ENCODE data around the gene IGFBP6. TPM values are rescaled to one million over a fixed set of nuclear protein-coding genes. Genes with fewer than 3 reads are reported as not detected.

Gene IGFBP6
- total RNA-seq, 1 experiment from 2014 or later, result 4.2 TPM

DNA sequence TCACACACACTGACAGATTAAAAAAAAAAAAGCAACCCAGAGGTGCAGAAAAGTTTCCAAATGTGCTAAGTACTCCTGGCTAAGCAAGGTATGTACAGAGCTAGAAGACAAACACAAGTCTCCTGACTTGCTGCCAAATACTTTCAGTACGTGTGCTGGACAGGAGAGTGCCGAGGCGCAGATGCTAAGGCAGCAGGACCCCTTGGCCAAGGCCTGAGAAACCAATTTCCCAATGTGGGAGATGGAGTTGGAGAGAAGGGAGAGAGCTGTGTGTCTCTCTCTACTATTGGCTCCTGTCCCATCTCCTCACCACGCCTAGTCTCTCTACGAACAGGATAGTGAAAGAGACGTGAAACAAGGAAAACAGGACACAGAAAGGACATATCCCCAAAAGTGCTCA, 23.6 kb upstream of the IGFBP6 start:
- Mint-ChIP-seq H3K27me3 (ENCODE audit: low read depth) (no peaks in the 10 kb centered on the region; the same call in 1 of the 2 replicates), H3K36me3 (ENCODE audit: insufficient read depth in 1 of 3, low read depth in 3 of 3) (peaks cover 12 to 40% (median 29%) of the 10 kb centered on the region in 3 experiments), H3K9me3 (no peaks in the 10 kb centered on the region), H3K27ac (no peak overlapping the region), H3K4me1 (peaks cover 37 to 42% of the 10 kb centered on the region in 2 experiments), H3K4me3 (no peak overlapping the region; a peak in 1 of 5 replicates)
- H3K27ac ChIP-seq (ENCODE audit: insufficient read length, low read depth, low read length), result no peak overlapping the region
- WGBS (ENCODE audit: extremely low coverage, insufficient read length, low lambda C conversion rate), result no CpG with 5 or more reads among the region's 6 CpGs
- H3K4ac ChIP-seq (ENCODE audit: low read depth, low read length), result no peak overlapping the region
- H3K79me1 ChIP-seq (ENCODE audit: insufficient read depth, low read depth, low read length, poor library complexity, severe bottlenecking), result no peaks in the 10 kb centered on the region
- TF ChIP-seq, protein P1, sequence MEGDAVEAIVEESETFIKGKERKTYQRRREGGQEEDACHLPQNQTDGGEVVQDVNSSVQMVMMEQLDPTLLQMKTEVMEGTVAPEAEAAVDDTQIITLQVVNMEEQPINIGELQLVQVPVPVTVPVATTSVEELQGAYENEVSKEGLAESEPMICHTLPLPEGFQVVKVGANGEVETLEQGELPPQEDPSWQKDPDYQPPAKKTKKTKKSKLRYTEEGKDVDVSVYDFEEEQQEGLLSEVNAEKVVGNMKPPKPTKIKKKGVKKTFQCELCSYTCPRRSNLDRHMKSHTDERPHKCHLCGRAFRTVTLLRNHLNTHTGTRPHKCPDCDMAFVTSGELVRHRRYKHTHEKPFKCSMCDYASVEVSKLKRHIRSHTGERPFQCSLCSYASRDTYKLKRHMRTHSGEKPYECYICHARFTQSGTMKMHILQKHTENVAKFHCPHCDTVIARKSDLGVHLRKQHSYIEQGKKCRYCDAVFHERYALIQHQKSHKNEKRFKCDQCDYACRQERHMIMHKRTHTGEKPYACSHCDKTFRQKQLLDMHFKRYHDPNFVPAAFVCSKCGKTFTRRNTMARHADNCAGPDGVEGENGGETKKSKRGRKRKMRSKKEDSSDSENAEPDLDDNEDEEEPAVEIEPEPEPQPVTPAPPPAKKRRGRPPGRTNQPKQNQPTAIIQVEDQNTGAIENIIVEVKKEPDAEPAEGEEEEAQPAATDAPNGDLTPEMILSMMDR (conservative IDR thresholded peaks at IDR 0.05), result no peak
- no peak overlapping the region for H2AK5ac ChIP-seq (ENCODE audit: insufficient read length, low read length)
- H3K56ac ChIP-seq (ENCODE audit: insufficient read length, low read depth, low read length), result no peak overlapping the region
- no peak overlapping the region for H3K4me2 ChIP-seq (ENCODE audit: insufficient read depth, insufficient read length, low read length)
- H3K4me1 ChIP-seq (ENCODE audit: insufficient read depth, low read length), result peaks cover 5% of the 10 kb centered on the region; the same call in 1 of the 2 replicates
- H3K79me2 ChIP-seq (ENCODE audit: insufficient read depth, low read length), result no peaks in the 10 kb centered on the region
- H4K8ac ChIP-seq (replicated peaks; ENCODE audit: insufficient read length, low read depth, low read length), result no peak overlapping the region
- no peaks in the 10 kb centered on the region for H4K20me1 ChIP-seq (ENCODE audit: control insufficient read depth, insufficient read depth, insufficient read length)
- H4K91ac ChIP-seq (ENCODE audit: insufficient read length, low read depth, low read length), result no peak overlapping the region
- no peak overlapping the region for H2AFZ ChIP-seq (ENCODE audit: low read length)
- H2BK12ac ChIP-seq (ENCODE audit: insufficient read length, low read depth, low read length), result no peak overlapping the region
- H2BK20ac ChIP-seq (ENCODE audit: low read depth, low read length, poor library complexity, severe bottlenecking), result no peak overlapping the region
- H2BK120ac ChIP-seq (ENCODE audit: low read depth, low read length, poor library complexity, severe bottlenecking), result no peak overlapping the region
- H3K9ac ChIP-seq (ENCODE audit: extremely low read depth, insufficient read length, low read length), result no peak overlapping the region
- H3K23me2 ChIP-seq (ENCODE audit: insufficient read length, low read depth, low read length, poor library complexity, severe bottlenecking), result no peaks in the 10 kb centered on the region
- no peak overlapping the region for H3K14ac ChIP-seq (ENCODE audit: insufficient read depth, low read length)
- no peaks in the 10 kb centered on the region for H3K9me3 ChIP-seq (ENCODE audit: control insufficient read depth, low read depth, low read length)
- no peak for DNase-seq
- H3K23ac ChIP-seq (ENCODE audit: insufficient read length, low read depth, low read length), result no peak overlapping the region
- H3T11ph ChIP-seq (ENCODE audit: low read length), result no peak overlapping the region
- H4K5ac ChIP-seq (ENCODE audit: insufficient read length, low read depth, low read length), result no peak overlapping the region
- H2BK5ac ChIP-seq (ENCODE audit: insufficient read length, low read length), result no peak overlapping the region
- H3K27me3 ChIP-seq (ENCODE audit: insufficient read depth, low read length), result no peaks in the 10 kb centered on the region
- no peak overlapping the region for H3K18ac ChIP-seq (ENCODE audit: insufficient read length, low read depth, low read length)
- H2BK15ac ChIP-seq (ENCODE audit: low read depth, low read length), result no peak overlapping the region
